ENCODE data around the gene RIMS4. TPM values are rescaled to one million over a fixed set of nuclear protein-coding genes. Genes with fewer than 3 reads are reported as not detected.

Gene RIMS4
- total and polyA plus RNA-seq, 9 of the 15 experiments (the other 6 are each of a cell fraction or from before 2014, with no cell fraction given): 0.04 TPM; not detected in 8

- TF ChIP-seq ZNF121 (CRISPR knock-in tag; conservative IDR thresholded peaks at IDR 0.05): no peak
- peak; percentile 80 for TF ChIP-seq RBM25 (IDR thresholded peaks at IDR 0.05; ENCODE audit: low read depth, low read length, severe bottlenecking)
- peak; percentile 71 for TF ChIP-seq ZFP36 (IDR thresholded peaks at IDR 0.05; ENCODE audit: low read depth, low read length, partially characterized antibody)
- peak; percentile 35; the same call in 1 of the 2 replicates for TF ChIP-seq BCOR (IDR thresholded peaks at IDR 0.05)
- TF ChIP-seq SPI1 (IDR thresholded peaks at IDR 0.05; ENCODE audit: borderline replicate concordance, low read depth, low read length): no peak
Measured at GRCh38 chr20:44715499-44716308, 94.6 kb downstream of the RIMS4 start (continued).

DNA sequence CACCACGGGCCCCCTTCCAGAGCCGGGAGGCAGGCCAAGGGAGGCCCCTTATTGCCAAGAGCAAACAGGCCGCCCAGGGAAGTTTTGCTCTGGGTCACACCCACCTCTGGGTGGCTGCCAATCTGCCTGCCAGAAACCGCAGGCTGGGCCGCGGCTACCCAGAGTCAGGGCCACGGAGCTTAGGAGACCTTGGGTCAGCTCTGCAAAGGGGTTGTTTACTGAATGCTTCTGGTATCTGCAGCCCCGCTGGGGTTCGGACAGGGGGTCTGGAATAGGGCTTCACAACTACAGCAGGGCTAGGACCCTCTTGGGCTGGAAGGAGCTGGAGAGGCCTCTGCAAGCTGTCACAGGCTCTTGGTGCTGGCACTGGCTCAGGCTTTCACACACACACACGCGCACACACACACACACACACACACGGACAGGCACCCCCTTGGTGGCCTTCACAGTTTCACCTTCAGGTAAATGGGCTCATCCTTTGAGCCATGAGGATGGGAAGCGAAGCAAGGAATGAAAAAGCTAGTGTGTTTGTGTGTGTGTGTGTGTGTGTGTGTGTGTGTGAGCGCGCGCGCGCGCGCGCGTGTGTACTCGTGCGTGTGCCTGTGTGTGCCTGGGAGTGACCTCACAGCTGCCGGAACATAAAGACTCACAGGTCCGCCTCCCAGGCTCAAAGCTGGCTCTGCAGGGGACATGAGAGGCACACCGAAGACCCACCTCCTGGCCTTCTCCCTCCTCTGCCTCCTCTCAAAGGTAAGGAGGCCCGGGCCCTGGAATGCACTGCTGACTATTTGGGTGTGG, 95.4 kb downstream of the RIMS4 start, which contains the start of gene CCN5:
TSS of gene CCN5 (plus strand) at position 669 of the 798 bp plus-strand sequence. CDS start at position 691, 22 bp downstream.
- WGBS (ENCODE audit: insufficient coverage, low coverage, missing lambda C conversion rate): 12% methylated on average over 16 of the region's 28 CpGs
- intact Hi-C loops (cut with micrococcal nuclease): no loop called here
- no TSS peak for BruUV-seq (replicated peaks)
- Histone ChIP-seq H3K27ac (ENCODE audit: extremely low read depth, low read depth, low read length) (no peak within 1 kb of the TSS), H3K79me2 (ENCODE audit: control insufficient read depth, insufficient read depth, low read length) (no peaks in the 10 kb centered on the region), H2AFZ (ENCODE audit: low read depth, low read length) (no peak within 1 kb of the TSS), H3K4me1 (replicated peaks in 1 of 2; ENCODE audit: control insufficient read depth in 2 of 2, insufficient read depth in 2 of 2, low read length in 2 of 2) (peaks cover 0 to 17% of the 10 kb centered on the region in 2 experiments; a peak in 2 of 5 replicates), H3K4me3 (no peak within 1 kb of the TSS), H4K20me1 (replicated peaks; ENCODE audit: control insufficient read depth, insufficient read depth, low read length) (peaks cover 8% of the 10 kb centered on the region; the same call in 1 of the 2 replicates), H3K9me3 (replicated peaks; ENCODE audit: control insufficient read depth, insufficient read depth, low read depth, low read length) (no peaks in the 10 kb centered on the region), H3K36me3 (ENCODE audit: control insufficient read depth, insufficient read depth, low read length) (no peaks in the 10 kb centered on the region), H3K9ac (ENCODE audit: insufficient read depth in 1 of 2, low read depth in 2 of 2, low read length in 2 of 2) (peak within 1 kb of the TSS in 1 of 2 experiments; percentile 58; a peak in 2 of 4 replicates), H3K9me1 (ENCODE audit: control insufficient read depth, insufficient read depth, low read length) (no peaks in the 10 kb centered on the region), H3K4me2 (ENCODE audit: insufficient read depth, low read length) (no peak within 1 kb of the TSS), H3K27me3 (ENCODE audit: control insufficient read depth in 2 of 2, insufficient read depth in 2 of 2, low read length in 2 of 2) (peaks cover 23 to 67% of the 10 kb centered on the region in 2 experiments)
- FAIRE-seq (no peak), ATAC-seq (peak; percentile 75), DNase-seq (ENCODE audit: extremely low read depth in 1 of 4, low spot score in 3 of 4) (peak; percentile 30 to 48 (median 44))
- ChIA-PET POLR2A (interaction anchor here (0.6 kb wide), 1 partner anchor 356 kb away, joined by 3 read pairs; no protein-coding TSS in a partner anchor), CTCF (ENCODE audit: low intra/inter-chr PET ratio) (no interaction called here)
- in situ Hi-C loops (cut with MboI): no loop called here
- TF ChIP-seq ELF4 (CRISPR knock-in tag; IDR thresholded peaks at IDR 0.05) (no peak), NR2F6 (CRISPR knock-in tag; IDR thresholded peaks at IDR 0.05) (no peak), BRF2 (IDR thresholded peaks at IDR 0.05; ENCODE audit: borderline replicate concordance, insufficient read depth, insufficient read length) (no peak), MTA2 (IDR thresholded peaks at IDR 0.05; ENCODE audit: low read depth) (no peak), ZBED1 (IDR thresholded peaks at IDR 0.05) (no peak), STAT5B (CRISPR knock-in tag; IDR thresholded peaks at IDR 0.05) (no peak), MCM7 (IDR thresholded peaks at IDR 0.05) (no peak), ARID2 (IDR thresholded peaks at IDR 0.05) (no peak), TEAD2 (tag; IDR thresholded peaks at IDR 0.05) (no peak), ZNF766 (CRISPR knock-in tag; conservative IDR thresholded peaks at IDR 0.05) (peak; percentile 60; the same call in 1 of the 2 replicates)
- TF ChIP-seq, protein P1, sequence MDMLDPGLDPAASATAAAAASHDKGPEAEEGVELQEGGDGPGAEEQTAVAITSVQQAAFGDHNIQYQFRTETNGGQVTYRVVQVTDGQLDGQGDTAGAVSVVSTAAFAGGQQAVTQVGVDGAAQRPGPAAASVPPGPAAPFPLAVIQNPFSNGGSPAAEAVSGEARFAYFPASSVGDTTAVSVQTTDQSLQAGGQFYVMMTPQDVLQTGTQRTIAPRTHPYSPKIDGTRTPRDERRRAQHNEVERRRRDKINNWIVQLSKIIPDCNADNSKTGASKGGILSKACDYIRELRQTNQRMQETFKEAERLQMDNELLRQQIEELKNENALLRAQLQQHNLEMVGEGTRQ (CRISPR knock-in tag; IDR thresholded peaks at IDR 0.05): no peak
- TF ChIP-seq, protein P2, sequence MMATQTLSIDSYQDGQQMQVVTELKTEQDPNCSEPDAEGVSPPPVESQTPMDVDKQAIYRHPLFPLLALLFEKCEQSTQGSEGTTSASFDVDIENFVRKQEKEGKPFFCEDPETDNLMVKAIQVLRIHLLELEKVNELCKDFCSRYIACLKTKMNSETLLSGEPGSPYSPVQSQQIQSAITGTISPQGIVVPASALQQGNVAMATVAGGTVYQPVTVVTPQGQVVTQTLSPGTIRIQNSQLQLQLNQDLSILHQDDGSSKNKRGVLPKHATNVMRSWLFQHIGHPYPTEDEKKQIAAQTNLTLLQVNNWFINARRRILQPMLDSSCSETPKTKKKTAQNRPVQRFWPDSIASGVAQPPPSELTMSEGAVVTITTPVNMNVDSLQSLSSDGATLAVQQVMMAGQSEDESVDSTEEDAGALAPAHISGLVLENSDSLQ (IDR thresholded peaks at IDR 0.05): peak; percentile 44; the same call in 1 of the 2 replicates
